H7 (cell line): ENCODE data around the gene ABLIM3. TPM values are rescaled to one million over a fixed set of nuclear protein-coding genes. Genes with fewer than 3 reads are reported as not detected.

Experiments
- DNase-seq: peaks from one replicate; pipeline ENCODE4 v3.0.0; 2012
- H3K27me3 ChIP-seq: 2 replicates; pipeline ENCODE4 v1.6.0; 2011; ENCODE audit warnings: mild to moderate bottlenecking, low read length; ENCODE audit not compliant: control insufficient read depth, insufficient read depth
- H3K36me3 ChIP-seq: replicated peaks from 2 replicates; pipeline ENCODE4 v1.5.1; 2011; ENCODE audit warnings: low read length; ENCODE audit not compliant: control insufficient read depth, insufficient read depth
- H3K4me3 ChIP-seq: 2 replicates; pipeline ENCODE4 v1.5.1; 2011; ENCODE audit warnings: low read depth, mild to moderate bottlenecking, control low read depth, low read length, moderate library complexity; ENCODE audit not compliant: insufficient read depth
- total RNA-seq: library from RNA; depleted of rRNA; stranded (reverse); fragments of >200 nt; shearing (Covaris generic); gene quantifications from 2 replicates; pipeline ENCODE4 v1.2.3, GENCODE V29; 2014

The ABLIM3 gene
- total RNA-seq, 1 experiment from 2014 or later: 0.03 TPM

GRCh38 chr5:149220750-149221149 lies 79.5 kb downstream of the ABLIM3 start:
- no peak for DNase-seq
- H3K27me3 ChIP-seq: no peaks in the 10 kb centered on the region
- no peak overlapping the region for H3K4me3 ChIP-seq
- no peaks in the 10 kb centered on the region for H3K36me3 ChIP-seq

- no peaks in the 10 kb centered on the region for H3K36me3 ChIP-seq
- H3K4me3 ChIP-seq: no peak overlapping the region
- no peak for DNase-seq
- no peaks in the 10 kb centered on the region for H3K27me3 ChIP-seq
Observed at GRCh38 chr5:149221326-149221725, 80.0 kb downstream of the ABLIM3 start.

- DNase-seq: no peak
- Histone ChIP-seq H3K4me3 (no peak overlapping the region), H3K27me3 (no peaks in the 10 kb centered on the region), H3K36me3 (no peaks in the 10 kb centered on the region)
Observed at GRCh38 chr5:149221731-149222342, 80.5 kb downstream of the ABLIM3 start.

GRCh38 chr5:149223081-149223848 lies 82.0 kb downstream of the ABLIM3 start:
- H3K36me3 ChIP-seq: no peaks in the 10 kb centered on the region
- DNase-seq: no peak
- H3K4me3 ChIP-seq: no peak overlapping the region
- no peaks in the 10 kb centered on the region for H3K27me3 ChIP-seq

- no peak for DNase-seq
- H3K27me3 ChIP-seq: no peaks in the 10 kb centered on the region
- H3K4me3 ChIP-seq: no peak overlapping the region
- no peaks in the 10 kb centered on the region for H3K36me3 ChIP-seq
Observed at GRCh38 chr5:149224282-149224681, 83.0 kb downstream of the ABLIM3 start.

- no peak for DNase-seq
- H3K4me3 ChIP-seq: no peak overlapping the region
- no peaks in the 10 kb centered on the region for H3K27me3 ChIP-seq
Observed at GRCh38 chr5:149227168-149227826, 86.0 kb downstream of the ABLIM3 start.

GRCh38 chr5:149228618-149229297 lies 87.5 kb downstream of the ABLIM3 start:
- DNase-seq: peak; percentile 62
- H3K4me3 ChIP-seq: no peak overlapping the region
- H3K36me3 ChIP-seq: no peaks in the 10 kb centered on the region
- H3K27me3 ChIP-seq: no peaks in the 10 kb centered on the region

More at GRCh38 chr5:149227168-149227826, 86.0 kb downstream of the ABLIM3 start:
- H3K36me3 ChIP-seq: no peaks in the 10 kb centered on the region

- Histone ChIP-seq H3K27me3 (no peaks in the 10 kb centered on the region), H3K4me3 (no peak overlapping the region), H3K36me3 (no peaks in the 10 kb centered on the region)
- DNase-seq: no peak
Observed at GRCh38 chr5:149229298-149229937, 88.1 kb downstream of the ABLIM3 start.

- H3K27me3 ChIP-seq: no peaks in the 10 kb centered on the region
Observed at GRCh38 chr5:149235841-149236240, 94.5 kb downstream of the ABLIM3 start.

GRCh38 chr5:149237662-149238061 lies 96.4 kb downstream of the ABLIM3 start:
- H3K27me3 ChIP-seq: no peaks in the 10 kb centered on the region
- H3K36me3 ChIP-seq: no peaks in the 10 kb centered on the region
- H3K4me3 ChIP-seq: no peak overlapping the region
- peak; percentile 83 for DNase-seq

More at GRCh38 chr5:149235841-149236240, 94.5 kb downstream of the ABLIM3 start:
- H3K4me3 ChIP-seq: no peak overlapping the region
- no peak for DNase-seq
- no peaks in the 10 kb centered on the region for H3K36me3 ChIP-seq

GRCh38 chr5:149238540-149238939 lies 97.2 kb downstream of the ABLIM3 start:
- H3K4me3 ChIP-seq: no peak overlapping the region
- H3K27me3 ChIP-seq: no peaks in the 10 kb centered on the region
- H3K36me3 ChIP-seq: no peaks in the 10 kb centered on the region
- peak; percentile 55 for DNase-seq

GRCh38 chr5:149239917-149240316 lies 98.6 kb downstream of the ABLIM3 start:
- Histone ChIP-seq H3K36me3 (no peaks in the 10 kb centered on the region), H3K27me3 (no peaks in the 10 kb centered on the region), H3K4me3 (no peak overlapping the region)
- DNase-seq: no peak

- H3K36me3 ChIP-seq: no peaks in the 10 kb centered on the region
- no peaks in the 10 kb centered on the region for H3K27me3 ChIP-seq
- no peak for DNase-seq
- H3K4me3 ChIP-seq: no peak overlapping the region
Observed at GRCh38 chr5:149240354-149240998, 99.2 kb downstream of the ABLIM3 start.

- Histone ChIP-seq H3K4me3 (no peak overlapping the region), H3K36me3 (no peaks in the 10 kb centered on the region), H3K27me3 (no peaks in the 10 kb centered on the region; the same call in 1 of the 2 replicates)
- DNase-seq: no peak
Observed at GRCh38 chr5:149242339-149242738, 101.0 kb downstream of the ABLIM3 start.
